Stimulated activated CD8-positive, alpha-beta memory T cell treated with anti-CD3 and anti-CD28 coated beads, Interleukin-12 subunit alpha, Interleukin-12 subunit beta, amount 100 ng/mL, for 24 hours (primary cell): ENCODE measurements around the gene CHD9NB.

ENCODE experiments used
- DNase-seq: peaks from one replicate; pipeline ENCODE4 v3.0.0-alpha.2; 2020; ENCODE audit errors: extremely low read depth

Gene CHD9NB

GRCh38 chr16:53052519-53053501 is at the start of gene CHD9NB:
Gene CHD9NB, minus strand, starts transcription at chr16:53052897. Its CDS starts 8,739 bp downstream, at chr16:53044158.
- DNase-seq, result no peak

- DNase-seq, result no peak
Observed at GRCh38 chr16:53100889-53101288, 48.2 kb upstream of the CHD9NB start.

GRCh38 chr16:53100131-53100748 is 47.5 kb upstream of the CHD9NB start:
- DNase-seq, result no peak

GRCh38 chr16:53099318-53100130 is 46.8 kb upstream of the CHD9NB start:
- no peak for DNase-seq

DNA sequence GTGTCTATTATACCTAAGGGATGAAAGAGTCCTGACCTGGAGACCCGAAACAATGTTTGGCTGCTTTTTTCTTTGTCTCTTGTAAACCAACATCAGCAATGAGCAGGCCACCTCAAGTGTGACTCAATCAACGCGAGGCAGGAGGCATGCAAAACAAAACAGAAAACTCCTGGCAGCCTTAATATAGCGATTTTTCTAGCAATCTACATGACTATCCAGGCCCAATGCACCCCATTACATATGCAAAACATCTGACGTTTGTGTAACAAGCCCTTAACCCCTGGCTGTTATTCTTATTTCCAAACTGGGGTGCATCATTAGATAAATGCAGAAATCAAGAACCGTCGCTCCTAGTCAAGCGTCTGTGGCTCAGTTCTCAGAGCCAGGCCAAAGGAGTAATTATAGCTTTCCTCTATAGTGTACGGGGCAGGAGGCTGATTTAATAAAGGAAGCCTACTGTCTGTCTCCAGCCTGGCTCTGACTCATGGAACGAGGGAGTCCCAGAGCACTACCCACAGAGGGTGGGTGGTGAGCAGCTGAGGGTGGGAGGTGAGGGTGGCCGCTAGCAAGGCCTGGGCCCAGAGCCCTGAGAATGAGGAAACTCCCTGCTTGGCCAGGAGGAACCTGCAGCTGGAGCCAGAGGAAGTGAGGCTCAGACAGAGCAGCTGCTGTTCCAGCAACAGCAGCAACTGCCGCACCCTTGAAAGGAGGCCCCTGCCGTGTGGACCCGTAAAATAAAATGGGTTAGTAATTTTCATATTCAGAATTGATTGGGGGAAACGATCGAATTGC is 46.0 kb upstream of the CHD9NB start:
- DNase-seq, result no peak

DNA sequence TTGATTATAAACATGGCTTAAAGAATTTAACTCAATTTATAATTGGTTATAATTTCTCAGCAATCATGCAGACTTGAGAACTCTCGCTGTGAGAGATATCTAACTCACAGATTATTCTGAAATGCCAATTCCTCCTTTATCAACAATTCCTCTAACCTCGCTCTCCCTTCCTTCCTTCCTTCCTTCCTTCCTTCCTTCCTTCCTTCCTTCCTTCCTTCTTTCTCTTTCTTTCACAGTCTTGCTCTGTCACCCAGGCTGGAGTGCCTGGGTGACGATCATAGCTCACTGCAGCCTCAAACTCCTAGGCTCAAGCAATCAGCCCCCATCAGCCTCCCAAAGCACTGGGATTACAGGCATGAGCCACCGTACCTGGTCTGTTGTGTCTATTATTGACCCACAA is 44.5 kb upstream of the CHD9NB start:
- DNase-seq, result no peak

DNA sequence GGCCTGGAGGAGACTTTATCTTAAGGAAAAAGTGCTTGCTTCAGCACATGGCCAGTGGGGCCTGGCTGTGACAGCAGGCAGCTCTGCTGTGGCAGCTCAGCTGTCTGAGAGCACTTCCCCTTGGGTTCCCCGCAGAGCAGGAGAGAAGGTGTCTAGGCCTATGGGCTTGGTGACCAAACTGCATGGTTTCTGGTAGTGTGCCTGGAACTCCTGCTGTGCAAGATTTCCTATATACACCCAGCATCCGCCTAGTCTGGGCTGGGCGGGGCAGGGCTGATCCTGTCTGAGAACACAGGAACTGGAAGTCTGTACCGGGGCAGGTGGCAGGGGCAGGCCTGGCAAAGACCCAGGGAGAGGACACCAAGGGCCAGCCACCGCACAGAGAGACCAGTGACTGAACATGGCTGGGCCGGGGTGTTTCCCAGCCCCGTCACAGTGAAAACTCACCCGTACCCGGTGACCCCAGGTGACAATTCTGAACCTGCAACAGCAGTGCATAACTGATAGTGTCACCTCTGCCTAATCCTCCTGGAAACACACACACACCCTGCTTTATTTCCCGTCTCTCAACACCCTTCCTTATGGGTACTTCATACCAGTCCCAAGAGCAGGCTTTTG is 41.4 kb upstream of the CHD9NB start:
- no peak for DNase-seq

DNA sequence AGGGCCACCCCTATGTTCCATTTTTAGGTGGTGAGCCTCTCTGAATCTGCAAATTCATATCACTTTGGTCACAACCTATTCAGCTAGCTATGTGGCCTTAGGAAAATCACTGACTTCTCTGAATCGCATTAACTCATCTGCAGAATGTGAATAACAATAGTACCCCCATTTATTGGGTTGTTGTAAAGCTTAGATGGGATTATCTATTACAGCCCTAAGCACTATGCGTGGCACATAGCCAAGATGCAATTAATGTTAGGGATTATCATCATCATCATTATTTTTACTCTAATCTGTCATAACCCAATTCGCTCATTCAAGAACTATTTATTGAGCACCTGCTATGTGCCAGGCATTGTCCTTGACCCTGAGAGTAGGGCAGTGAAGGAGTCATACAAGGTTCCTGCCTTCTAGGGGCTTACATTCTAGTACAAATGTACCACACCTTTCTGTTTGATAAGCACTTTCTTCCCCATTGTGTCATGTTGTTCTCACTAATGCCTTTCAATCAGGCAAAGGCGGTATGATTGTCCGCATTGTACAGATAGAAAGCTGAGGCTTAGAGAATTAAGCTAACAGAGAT is 40.6 kb upstream of the CHD9NB start:
- DNase-seq, result no peak

DNA sequence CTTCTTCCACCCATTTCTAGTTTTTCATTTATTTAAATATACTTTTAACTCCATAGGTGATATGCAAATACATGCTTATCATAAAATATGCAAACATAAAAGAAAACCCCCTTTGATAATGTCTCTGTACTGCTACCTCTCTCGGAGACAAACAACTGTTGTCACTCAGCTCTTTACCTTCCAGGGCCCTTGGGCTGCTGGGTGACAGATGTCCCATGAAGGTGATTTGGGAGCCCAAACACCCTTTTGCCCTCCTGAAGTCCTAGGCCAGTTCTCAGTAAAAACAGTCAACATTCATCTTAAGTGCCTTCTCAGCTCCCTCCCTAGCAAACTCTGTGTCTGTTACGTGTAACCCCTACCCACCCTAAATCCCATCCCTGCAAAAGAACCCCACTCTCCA is 39.6 kb upstream of the CHD9NB start:
- no peak for DNase-seq

DNA sequence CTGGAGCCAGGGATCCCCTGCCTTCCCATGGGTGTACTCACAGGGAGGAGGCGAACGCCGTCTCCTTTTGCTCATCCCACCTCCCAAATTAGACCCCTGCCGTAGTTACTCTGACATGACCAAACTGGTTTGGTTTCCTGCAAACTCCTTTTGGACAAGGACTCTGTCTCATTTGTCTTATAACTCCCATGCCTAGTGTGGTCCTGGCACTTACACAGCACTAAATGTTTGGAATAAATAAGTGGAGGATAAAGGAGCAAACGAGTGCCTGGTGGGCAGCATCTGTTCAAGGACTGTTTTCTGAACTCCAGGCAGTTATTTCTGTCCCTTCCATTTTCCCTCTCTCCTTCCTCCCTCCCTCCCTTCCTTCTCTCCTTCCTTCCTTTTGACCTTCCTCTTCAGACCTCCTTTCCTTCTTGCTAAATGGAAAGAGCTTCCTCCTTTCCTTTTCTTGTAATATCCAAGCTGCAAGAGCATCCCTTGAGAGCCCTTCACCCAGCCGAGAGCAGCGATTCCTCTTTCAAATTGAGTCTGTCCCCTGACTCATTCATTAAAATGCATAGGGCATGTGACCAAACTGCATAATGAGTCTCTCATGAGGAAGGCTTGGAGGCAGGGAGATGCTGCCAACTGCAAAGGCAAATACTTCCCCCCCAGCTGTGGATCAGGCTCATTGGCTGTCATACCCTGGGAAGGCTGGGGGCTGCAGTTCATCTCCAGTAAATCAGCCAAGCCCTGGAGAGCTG is 38.9 kb upstream of the CHD9NB start:
- DNase-seq, result no peak

- DNase-seq, result no peak
Observed at GRCh38 chr16:53090591-53091411, 38.1 kb upstream of the CHD9NB start.

DNA sequence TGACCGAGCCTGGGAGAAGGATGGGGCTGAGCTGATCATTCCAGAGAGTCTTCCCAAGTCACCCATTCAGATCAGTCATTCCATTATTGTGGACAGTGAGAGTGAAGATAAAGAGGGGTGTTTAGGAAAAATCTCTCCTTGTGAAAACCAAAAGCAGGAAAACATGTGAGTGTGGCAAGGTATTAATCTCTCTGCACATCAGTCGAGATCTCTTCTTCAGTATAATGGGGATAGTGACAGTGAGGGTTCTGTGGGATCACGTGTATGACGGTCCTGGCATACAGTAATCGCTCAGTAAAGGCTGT is 37.5 kb upstream of the CHD9NB start:
- no peak for DNase-seq

DNA sequence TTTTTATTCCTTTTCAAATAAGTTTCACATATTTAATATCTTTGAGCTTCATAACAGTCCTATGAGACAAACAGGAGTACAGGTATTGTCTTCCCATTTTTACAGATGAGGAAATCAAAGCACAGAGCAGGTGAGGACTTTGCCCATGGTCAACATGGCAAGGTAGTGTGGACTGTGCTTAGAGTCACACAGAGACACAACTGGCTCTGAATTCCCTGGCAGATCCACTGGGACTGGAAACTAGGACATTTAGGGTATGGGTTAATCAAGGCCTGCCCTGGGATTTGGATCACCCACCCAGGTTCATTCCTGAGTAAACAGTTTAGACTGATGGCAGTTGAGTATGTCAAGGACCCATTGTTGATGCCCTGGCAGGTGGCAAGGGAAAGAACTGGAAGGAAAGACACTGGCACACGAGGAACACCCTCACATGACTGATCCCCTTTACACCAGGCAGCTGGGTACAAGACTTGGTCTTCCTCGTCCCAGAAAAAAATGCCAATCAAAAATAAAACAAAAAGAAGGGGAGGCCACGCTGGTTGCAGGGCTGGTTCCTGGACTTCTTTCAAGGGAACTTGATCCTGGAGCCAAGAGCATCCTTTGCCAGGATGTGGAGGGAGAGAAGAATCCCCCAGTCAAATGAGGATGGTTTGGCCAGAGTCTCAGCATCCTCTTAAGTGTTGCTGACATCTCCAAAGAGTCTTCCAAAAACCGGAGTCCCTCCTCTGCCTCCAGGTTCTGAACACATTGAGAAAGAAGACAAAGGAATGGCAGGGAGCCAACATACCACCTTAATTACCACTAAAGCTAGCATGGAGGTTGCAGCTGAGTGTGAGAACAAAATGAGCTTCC is 37.0 kb upstream of the CHD9NB start:
- DNase-seq, result no peak

DNA sequence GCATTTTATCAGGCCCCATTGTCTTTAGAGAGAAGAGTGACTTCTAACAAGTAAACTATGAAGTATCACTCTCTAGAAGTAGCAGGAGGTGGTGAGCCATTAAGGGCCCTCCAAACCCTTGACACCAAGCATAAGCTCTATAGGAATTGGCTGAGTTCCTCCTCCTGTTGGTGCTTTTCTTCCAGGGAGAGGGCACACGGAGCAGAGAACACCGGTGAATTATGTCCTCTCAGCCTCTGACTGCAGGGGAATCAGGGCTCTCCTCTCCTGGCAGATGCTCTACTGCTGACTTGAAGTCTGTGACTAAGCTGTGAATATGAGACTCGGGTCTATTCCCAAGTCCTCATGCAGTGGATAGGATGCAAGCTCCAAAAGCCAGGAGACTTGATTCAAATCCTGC is 34.4 kb upstream of the CHD9NB start:
- DNase-seq, result no peak

- no peak for DNase-seq
Observed at GRCh38 chr16:53085931-53086421, 33.3 kb upstream of the CHD9NB start.

GRCh38 chr16:53085369-53085843 is 32.7 kb upstream of the CHD9NB start:
- no peak for DNase-seq

DNA sequence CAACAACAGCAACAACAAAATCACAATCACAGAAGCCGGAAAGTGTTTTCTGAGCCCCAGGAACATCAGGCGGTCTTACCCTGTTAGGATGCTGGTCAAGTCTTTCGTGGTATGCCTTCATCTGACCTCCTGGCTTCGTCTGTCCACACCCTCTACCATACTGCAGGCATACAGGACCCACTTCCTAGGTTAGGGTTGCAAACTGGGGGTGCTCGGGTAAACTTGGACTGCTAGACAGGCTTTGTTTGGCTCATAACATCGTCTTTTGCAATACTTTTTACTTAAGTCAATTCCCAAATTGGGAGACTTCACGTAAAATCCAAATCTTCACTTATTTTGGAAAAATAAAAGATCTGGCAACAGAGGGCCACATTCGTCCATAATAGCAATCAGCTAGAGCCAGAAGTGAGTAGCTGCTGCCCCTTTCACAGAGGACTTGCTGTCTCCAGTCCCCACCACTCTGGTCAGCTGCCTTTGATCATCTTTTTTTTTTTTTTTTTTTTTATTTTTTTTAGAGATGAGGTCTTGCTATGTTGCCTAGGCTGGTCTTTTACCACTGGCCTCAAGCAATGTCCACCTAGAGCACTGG is 32.1 kb upstream of the CHD9NB start:
- DNase-seq, result no peak

- DNase-seq, result no peak
Observed at GRCh38 chr16:53084141-53084541, 31.4 kb upstream of the CHD9NB start.
